SK-N-SH (cell line): ENCODE results near the gene KDELR1.

Source experiments
- CTCF ChIP-seq: fragments of 200-600 bp; sonication (generic); IDR thresholded peaks from 2 replicates; pipeline ENCODE4 v1.6.1; 2017; ENCODE audit warnings: antibody characterized with exemption, mild to moderate bottlenecking, moderate library complexity
- FOSL2 ChIP-seq: IDR thresholded peaks from 2 replicates; pipeline ENCODE4 v1.4.0; 2012; ENCODE audit warnings: low read depth, mild to moderate bottlenecking, moderate library complexity, borderline replicate concordance
- JUND ChIP-seq: IDR thresholded peaks from 2 replicates; pipeline ENCODE4 v1.4.0; 2012
- POLR2AphosphoS5 ChIP-seq: IDR thresholded peaks from 2 replicates; pipeline ENCODE4 v1.6.1; 2012; ENCODE audit warnings: low read depth, low read length
- TF ChIP-seq, protein P1 (sequence below): IDR thresholded peaks from 2 replicates; pipeline ENCODE4 v1.6.1; 2012; ENCODE audit warnings: mild to moderate bottlenecking, low read depth, low read length, moderate library complexity

GRCh38 chr19:48382286-48382685, 9.1 kb downstream of the KDELR1 start:
- TF ChIP-seq CTCF = no peak
- no peak for TF ChIP-seq JUND
- no peak for TF ChIP-seq FOSL2
- TF ChIP-seq, protein P1, sequence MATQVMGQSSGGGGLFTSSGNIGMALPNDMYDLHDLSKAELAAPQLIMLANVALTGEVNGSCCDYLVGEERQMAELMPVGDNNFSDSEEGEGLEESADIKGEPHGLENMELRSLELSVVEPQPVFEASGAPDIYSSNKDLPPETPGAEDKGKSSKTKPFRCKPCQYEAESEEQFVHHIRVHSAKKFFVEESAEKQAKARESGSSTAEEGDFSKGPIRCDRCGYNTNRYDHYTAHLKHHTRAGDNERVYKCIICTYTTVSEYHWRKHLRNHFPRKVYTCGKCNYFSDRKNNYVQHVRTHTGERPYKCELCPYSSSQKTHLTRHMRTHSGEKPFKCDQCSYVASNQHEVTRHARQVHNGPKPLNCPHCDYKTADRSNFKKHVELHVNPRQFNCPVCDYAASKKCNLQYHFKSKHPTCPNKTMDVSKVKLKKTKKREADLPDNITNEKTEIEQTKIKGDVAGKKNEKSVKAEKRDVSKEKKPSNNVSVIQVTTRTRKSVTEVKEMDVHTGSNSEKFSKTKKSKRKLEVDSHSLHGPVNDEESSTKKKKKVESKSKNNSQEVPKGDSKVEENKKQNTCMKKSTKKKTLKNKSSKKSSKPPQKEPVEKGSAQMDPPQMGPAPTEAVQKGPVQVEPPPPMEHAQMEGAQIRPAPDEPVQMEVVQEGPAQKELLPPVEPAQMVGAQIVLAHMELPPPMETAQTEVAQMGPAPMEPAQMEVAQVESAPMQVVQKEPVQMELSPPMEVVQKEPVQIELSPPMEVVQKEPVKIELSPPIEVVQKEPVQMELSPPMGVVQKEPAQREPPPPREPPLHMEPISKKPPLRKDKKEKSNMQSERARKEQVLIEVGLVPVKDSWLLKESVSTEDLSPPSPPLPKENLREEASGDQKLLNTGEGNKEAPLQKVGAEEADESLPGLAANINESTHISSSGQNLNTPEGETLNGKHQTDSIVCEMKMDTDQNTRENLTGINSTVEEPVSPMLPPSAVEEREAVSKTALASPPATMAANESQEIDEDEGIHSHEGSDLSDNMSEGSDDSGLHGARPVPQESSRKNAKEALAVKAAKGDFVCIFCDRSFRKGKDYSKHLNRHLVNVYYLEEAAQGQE = no peak
- no peak for TF ChIP-seq POLR2AphosphoS5
